ENCODE data around the gene USP6NL.

Gene USP6NL

GRCh38 chr10:11478807-11479206 is 132.6 kb downstream of the USP6NL start:
- no peak for DNase-seq (ENCODE audit: low read depth)

- DNase-seq (ENCODE audit: low read depth) = no peak
Measured at GRCh38 chr10:11475831-11476434, 135.5 kb downstream of the USP6NL start.

DNA sequence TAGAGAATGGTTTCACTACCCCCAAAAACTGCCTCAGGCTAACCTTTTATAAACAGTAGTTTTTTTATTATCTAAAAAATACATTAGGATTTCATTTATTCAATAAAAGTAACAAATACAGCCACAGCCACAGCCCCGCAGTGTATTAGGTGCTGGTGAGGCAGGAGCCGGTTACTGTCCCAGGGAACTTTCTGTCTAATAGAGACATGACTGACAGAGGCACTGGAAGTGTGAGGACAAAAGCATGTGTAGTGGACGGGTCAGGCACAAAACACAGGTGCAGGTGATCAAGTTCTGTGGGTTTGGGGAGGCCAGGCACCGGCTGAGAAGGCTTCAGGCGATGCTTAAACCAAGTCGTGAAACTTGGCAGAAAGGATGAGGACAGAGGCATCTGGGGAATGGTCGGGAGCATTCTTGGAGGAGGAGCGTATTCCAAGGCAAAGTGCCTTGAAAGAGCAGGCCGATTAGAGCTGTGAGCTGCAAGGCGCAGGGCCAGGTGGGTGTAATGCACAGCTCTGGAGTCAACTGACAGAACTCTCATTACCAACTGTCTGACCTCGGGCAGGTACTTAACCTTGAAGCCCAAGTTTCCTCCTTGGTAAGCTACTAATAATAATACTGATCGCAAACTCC is 138.2 kb downstream of the USP6NL start:
- DNase-seq (ENCODE audit: low read depth) = no peak

DNA sequence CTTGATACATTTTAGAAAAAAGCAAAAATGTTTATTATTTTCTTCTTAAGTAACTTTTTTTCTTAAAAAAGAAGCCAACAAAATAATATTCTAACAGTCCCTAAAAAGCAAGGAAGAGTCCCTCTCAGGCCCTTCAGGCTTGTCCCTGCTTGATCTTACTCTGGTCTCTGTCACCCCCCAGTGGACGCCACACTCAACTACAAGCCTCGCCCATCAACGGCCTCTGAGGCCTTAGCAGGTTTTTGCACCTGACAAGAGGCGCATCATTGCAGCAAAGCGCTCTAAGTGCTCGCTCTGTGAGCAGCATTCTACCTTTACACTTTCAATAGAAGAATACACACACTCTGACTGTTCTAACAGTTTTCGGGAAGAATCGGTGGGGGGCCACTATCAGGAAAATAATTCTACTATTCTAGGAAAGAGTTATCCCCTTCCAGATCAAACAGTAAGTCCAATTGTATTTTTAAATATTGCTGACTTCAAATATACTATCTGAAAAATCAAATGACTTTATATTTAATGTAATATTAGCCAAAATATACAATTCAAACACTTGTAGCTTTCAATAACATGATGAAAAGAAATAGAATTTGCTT is 139.2 kb downstream of the USP6NL start:
- DNase-seq (ENCODE audit: low read depth) = peak; percentile 2

- DNase-seq (ENCODE audit: low read depth) = no peak
Measured at GRCh38 chr10:11469575-11470391, 141.7 kb downstream of the USP6NL start.

DNA sequence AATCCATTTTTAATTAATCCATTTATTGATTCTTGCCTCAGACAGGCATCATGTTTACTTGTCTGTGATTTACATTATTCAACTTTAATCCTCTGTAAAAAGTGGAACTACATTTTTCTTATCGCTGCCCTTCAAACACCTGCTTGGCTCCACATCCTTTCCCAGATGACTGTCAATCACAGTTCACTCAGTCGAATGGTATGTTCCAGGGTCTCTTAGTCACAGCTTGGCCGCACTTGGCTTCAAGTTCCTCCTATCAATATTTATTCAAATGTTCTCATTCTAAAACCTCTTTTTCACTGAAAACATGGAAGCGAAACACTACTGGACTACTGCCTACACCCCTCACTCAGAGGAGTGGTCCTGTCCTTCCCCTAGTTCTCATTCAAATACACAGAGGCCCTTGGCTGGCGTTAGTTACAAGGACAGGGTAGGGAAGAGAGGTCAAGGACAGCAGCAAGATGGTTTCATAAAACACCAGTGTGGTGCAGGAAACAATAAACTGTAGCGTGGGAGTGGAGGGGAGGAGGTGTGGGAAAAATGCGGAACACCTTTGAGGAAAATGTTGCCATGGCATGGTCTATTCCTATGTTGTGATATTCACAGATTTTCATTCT is 143.2 kb downstream of the USP6NL start:
- DNase-seq (ENCODE audit: low read depth) = no peak

GRCh38 chr10:11465406-11465805 is 146.0 kb downstream of the USP6NL start:
- no peak for DNase-seq (ENCODE audit: low read depth)

GRCh38 chr10:11463111-11463510 is 148.3 kb downstream of the USP6NL start:
- no peak for DNase-seq (ENCODE audit: low read depth)

GRCh38 chr10:11462071-11462470 is 149.4 kb downstream of the USP6NL start:
- DNase-seq (ENCODE audit: low read depth) = no peak

- no peak for DNase-seq (ENCODE audit: low read depth)
Measured at GRCh38 chr10:11457336-11457735, 154.1 kb downstream of the USP6NL start.

DNA sequence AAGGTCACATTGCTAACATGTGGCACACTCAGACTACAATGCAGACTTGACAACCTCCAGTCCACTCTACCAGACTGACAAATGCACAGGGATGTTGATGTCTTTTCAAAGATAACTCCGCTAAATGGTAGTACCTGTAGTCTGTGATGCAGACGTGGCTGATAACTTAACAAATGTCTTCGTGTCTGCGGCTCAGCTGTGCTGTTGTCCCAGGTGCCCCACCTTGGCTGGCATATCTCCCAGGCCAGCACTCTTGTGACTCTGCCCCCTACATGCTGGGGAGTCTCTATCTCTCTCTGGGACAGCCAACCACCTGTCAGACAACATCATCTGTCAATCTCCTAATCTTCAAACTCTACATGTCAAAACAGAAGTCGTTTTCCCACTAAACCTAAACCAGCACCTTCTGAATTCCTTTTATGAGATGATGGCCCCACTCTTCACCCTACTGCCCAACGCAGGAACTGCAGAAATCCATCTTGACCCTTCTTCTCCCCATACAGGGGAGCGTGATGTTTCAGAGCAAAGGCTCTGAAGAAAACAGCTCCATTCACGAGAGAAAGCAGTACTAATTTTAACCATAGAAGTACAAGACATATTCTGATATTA is 156.4 kb downstream of the USP6NL start:
- DNase-seq (ENCODE audit: low read depth) = no peak

GRCh38 chr10:11454160-11454559 is 157.3 kb downstream of the USP6NL start:
- DNase-seq (ENCODE audit: low read depth) = no peak

DNA sequence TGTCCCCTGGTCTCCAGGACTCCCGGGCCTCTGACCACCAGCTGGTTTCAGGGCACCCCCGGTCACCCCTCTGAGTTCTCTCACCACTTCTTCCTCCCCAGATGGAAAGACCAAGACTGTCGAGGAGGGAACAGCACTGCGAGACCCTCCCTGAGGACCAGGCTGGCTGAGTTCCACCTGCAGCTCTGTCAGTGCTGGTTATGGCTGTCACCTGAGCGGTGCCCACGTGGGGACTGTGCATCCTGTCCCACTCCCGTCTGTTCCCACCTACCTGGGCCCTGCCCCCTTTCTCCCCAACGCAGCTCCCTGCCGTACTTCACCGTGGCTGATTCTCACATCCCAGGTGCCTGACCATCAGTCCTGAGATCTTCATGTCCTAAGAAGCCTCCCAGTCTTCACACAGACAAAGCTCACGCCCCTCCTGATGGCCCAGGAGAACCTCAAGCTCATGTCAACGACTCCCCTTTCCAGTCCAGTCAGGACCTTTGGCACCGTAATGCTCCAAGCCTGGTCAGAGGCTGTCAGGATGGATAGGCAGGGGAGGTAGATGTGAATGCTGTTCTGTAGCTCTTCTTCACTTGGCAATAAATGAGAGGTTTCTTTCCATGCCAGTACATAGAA is 159.7 kb downstream of the USP6NL start:
- DNase-seq (ENCODE audit: low read depth) = no peak

GRCh38 chr10:11450427-11450826 is 161.0 kb downstream of the USP6NL start:
- no peak for DNase-seq (ENCODE audit: low read depth)

DNA sequence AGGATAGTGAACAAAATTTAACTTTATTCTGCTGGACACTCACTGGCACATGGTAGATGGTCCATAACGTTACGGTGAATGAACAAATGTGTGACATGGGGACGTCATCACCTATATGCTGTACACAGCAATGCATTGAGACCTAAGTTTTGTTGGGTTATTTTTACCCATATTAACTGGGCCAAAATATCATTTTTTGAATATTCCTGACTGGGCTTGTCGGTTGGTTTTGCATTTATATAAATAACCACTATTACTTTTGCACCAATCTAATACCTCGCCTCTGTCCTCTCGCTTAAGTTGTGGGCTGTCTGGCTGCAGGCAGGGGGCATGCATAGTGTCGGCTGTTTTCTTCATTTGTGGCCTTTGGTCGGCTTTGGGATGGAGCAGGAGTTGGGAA is 161.7 kb downstream of the USP6NL start:
- DNase-seq (ENCODE audit: low read depth) = no peak

DNA sequence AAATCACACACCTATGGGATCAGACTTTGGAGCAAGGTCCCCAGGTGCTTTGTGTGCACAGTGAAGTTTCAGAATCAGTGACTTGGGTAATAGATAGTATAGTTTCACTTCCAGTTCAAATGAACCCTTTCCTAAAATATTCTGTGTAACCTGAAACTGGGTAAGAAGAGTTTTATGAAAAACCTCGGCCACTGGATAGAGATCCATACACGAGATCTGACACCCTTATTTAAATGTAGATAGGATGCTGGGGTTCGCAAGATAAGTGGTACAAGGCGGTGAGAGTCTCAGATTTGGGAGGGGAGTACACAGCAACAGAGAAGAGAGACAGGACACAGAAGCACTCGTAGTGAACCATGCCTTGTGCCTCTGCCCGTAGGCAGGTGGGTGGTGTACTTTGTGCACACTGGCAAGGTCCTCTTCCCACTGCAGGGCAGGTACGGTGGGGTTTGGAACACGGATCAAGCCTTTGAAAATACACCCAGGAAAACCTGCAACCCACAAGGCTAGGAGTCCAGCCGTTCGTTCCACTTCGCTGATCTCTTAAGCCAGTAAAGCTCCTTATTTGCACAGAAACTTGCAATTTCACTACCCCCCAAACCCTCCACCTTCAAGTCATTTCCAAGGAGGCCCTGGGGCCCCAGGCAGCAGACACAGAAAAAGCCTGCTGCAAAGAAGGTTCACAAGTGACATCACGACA is 162.8 kb downstream of the USP6NL start:
- DNase-seq (ENCODE audit: low read depth) = no peak

DNA sequence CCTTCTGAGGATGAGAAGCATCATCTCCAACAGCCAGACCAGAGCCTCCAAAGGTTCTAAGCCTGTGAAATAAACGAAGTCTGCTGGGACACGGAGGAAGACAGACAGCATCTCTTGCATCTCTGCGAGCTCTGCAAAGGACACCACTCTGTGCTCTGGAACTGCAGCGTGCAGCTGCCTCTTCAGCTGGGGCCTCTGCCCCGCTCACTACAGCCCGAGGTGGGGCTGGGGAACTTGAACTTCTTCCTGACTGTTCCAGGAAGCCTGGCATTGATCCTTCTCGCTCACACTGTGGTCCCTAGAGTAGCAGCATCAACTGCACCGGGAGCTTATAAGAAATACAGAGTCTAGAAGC is 163.3 kb downstream of the USP6NL start:
- DNase-seq (ENCODE audit: low read depth) = no peak

DNA sequence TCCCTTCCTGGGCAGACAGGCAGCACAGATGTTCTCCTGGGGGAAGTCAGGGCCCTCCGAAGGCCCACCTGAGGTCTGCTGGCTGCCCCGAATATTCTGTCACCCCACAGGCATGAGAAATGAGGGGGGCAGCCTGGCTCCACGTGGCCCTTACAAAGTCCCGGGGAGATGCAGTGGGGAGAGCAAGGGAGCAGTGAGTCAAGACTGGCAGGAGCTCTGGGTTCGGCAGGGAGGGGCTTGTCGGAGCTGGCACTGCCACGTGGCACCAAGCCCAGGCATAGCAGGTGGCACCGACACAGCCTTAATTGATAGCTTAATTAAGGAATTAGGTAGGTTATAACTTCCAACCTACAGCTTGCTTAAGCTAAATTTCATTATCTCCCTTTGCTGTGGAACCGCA is 163.9 kb downstream of the USP6NL start:
- DNase-seq (ENCODE audit: low read depth) = no peak

GRCh38 chr10:11446864-11447263 is 164.6 kb downstream of the USP6NL start:
- no peak for DNase-seq (ENCODE audit: low read depth)

- no peak for DNase-seq (ENCODE audit: low read depth)
Measured at GRCh38 chr10:11446133-11446532, 165.3 kb downstream of the USP6NL start.
